ENCODE measurements around the gene HDAC7.

Gene HDAC7

DNA sequence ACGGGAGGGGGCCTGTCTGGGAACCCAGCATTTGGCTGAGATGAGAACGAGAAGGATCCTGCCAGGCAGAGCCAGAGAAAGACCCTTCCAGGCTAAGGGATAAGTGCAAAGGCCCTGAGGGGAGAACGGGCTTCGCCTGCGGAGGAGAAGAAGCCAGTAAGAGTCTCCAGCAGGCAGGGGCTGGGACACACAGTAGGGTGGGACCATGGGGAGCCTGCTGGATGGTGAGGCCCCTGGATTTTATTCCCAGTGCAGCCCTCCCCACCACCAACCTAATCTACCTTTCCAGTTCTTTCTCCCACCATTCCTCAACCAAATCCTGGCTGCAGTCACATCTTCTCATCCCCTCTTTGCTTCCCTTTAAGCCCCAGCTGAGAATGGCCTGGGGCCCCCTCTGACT, 73.6 kb downstream of the HDAC7 start:
- DNase-seq (ENCODE audit: low read depth) = no peak

GRCh38 chr12:47745485-47746041, 74.1 kb downstream of the HDAC7 start:
- no peak for DNase-seq (ENCODE audit: low read depth)

DNA sequence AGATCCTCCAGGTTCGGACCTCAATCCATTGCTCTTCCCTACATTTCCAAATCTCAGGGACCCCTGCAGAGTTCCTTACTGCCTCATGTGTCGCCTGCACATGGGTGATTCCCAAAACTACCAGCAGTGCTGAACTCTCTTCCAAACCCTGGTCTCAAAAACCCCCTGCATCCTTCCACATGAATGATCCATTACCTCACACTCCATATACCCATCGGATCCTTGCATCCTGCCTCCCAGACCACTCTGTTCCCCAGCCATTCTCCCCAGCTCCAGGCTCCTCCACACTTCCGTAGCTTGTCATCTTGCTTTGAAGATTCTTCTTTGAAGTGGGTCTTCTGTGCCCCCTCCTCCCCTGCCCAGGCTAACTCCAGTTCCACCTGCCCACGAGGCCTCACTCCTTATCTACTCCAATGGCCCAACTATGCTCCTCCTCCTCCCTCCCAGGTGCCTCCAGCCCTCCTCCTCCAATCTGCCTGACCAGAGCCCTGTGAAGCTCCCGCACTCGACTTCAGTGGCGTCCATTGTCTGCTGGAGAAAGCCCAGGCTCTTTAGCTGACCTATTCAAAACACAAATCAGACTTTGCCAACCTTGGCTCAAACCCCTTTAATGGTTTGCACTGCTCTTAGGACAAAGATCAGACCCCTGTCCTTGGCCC, 74.8 kb downstream of the HDAC7 start:
- no peak for DNase-seq (ENCODE audit: low read depth)

GRCh38 chr12:47744005-47744651, 75.6 kb downstream of the HDAC7 start:
- peak; percentile 18 for DNase-seq (ENCODE audit: low read depth)

DNA sequence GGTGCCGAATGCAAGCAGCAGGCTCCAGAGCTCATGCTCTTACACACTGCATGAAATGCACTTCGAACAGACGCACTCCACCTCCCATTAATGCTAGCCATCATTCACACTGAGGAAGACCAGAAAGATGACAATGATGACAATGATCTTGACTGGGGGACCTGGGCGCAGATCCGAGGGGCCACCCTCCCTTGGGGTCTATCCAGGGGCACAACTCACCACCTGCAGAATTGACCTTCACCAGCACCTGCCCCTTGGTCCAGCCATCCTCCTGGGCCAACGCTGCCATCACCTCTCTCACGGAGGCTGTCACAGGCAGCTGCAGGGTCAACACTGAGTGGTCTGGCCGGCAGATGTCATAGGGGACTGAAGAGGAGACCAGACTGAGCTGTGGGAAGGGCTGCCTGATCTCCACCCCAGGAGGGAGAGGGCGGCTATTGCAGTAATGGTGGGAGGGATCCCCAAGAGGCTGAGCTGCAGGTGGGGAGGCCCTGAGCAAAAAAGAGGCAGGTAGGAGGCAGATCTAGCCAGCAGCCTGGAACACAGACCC, 76.3 kb downstream of the HDAC7 start:
- DNase-seq (ENCODE audit: low read depth) = no peak

- DNase-seq (ENCODE audit: low read depth) = peak; percentile 36
Observed at GRCh38 chr12:47742253-47742825, 77.4 kb downstream of the HDAC7 start.

DNA sequence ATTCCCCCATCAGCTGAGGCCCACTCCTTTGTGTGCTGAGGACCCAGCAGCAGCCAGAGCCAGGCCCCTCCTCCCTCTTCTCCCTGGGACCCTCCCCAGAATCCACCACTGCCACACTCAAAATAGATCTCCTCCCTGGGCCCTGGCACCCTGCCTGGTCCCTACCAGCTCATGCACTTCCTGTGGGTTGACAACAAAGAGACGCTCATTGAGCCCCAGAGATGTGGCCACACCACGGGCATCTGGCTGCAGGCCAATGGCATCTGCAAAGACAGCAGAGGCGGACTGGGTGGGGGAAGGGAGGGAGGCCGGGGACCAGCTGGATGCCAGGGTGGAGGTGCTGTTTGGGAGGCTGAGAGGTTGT, 78.4 kb downstream of the HDAC7 start:
- peak; percentile 64 for DNase-seq (ENCODE audit: low read depth)

DNA sequence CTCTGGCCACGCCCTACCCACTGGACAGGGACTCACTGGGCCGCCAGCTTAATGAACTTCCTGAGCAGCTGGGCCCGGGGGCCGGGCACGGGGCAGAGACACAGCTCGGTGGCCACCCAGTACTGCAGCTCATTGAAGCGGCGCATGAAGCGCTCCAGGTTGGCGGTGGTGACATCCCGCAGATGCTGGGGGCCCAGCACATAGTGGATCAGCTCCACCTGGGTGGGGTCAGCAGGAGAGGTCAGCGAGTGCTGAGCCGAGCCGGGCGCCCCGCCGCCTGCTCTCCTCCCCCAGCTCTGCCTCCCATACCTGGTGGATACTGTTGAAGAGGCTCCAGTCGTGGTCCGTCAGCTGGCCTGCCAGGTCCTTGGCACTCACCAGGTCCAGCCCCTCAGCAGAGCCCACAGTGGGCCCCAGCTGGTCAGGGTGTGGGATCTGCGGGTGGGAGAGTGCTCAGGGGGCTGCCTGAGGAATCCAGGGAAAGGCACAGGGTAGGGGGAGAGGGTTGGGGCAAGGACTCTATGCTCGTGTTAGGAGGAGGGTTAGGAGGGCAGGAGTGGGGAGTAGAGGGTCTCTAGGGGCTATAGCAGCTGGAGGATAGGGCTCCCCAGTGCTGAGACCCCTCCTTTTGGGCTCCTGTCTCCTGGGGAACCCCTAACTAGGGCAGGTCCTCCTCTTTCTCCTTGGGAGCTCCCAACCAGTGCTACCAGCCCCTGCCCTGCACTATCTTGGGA, 78.9 kb downstream of the HDAC7 start:
- DNase-seq (ENCODE audit: low read depth) = no peak

- no peak for DNase-seq (ENCODE audit: low read depth)
Observed at GRCh38 chr12:47739979-47740378, 79.7 kb downstream of the HDAC7 start.

- no peak for DNase-seq (ENCODE audit: low read depth)
Observed at GRCh38 chr12:47739297-47739696, 80.4 kb downstream of the HDAC7 start.

DNA sequence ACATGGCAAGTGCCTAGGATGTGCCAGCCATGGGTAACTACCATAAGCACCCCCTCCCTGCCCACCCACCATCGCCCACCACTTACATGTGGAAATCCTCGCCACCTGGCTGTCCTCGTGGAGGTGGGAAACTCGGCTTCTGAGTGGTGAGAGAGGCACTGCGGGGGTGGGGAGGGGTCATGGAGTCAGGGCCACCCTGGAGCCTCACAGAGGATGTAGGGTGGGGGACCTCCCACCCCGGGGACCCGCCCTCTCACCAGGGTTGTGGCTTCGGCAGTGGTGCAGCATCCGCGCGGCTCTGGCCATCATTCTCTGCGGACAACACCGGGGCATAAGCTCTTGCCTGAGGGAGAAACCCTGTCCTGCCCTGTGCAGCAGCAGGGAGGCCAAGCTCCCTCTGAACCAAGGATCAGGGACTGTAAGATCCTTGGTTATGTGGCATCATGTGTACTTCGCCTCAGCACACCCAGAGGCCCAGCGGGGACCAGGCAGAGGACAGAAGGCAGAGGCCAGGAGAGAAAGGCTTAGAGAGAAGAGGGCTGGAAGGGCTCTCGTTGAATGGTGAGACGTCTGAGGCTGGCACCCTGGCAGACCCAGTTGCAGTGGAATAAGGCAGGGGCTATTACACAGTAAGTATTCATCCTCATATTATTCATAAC, 81.6 kb downstream of the HDAC7 start:
- DNase-seq (ENCODE audit: low read depth) = no peak

GRCh38 chr12:47736877-47737676, 82.6 kb downstream of the HDAC7 start:
- DNase-seq (ENCODE audit: low read depth) = no peak

GRCh38 chr12:47736216-47736615, 83.5 kb downstream of the HDAC7 start:
- no peak for DNase-seq (ENCODE audit: low read depth)

- DNase-seq (ENCODE audit: low read depth) = no peak
Observed at GRCh38 chr12:47735649-47736048, 84.1 kb downstream of the HDAC7 start.

GRCh38 chr12:47734725-47735480, 84.8 kb downstream of the HDAC7 start:
- DNase-seq (ENCODE audit: low read depth) = no peak

- no peak for DNase-seq (ENCODE audit: low read depth)
Observed at GRCh38 chr12:47733142-47733541, 86.6 kb downstream of the HDAC7 start.

Data from T-helper 22 cell (primary cell).